Measurements from ENCODE around the gene ZNF441.

DNA sequence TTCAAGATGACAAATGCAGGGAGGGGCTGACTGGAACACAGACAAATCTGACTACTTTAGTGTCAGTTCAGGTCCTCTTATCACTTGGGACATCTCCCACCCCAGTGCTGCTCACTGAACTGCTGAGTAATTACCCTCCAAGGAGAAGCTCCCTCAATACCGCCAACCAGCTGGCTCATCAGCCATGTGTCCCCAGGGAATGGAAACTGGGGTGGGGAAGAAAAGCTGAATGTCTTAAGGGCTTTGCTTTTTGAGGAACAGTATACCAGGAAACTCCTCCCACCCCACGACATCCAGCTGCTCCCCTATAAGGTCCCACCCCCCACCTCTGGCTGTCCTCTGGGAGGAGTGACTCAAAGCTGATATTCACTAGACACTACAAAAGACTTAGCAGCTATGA, 30.1 kb upstream of the ZNF441 start:
- TF ChIP-seq, protein P1, sequence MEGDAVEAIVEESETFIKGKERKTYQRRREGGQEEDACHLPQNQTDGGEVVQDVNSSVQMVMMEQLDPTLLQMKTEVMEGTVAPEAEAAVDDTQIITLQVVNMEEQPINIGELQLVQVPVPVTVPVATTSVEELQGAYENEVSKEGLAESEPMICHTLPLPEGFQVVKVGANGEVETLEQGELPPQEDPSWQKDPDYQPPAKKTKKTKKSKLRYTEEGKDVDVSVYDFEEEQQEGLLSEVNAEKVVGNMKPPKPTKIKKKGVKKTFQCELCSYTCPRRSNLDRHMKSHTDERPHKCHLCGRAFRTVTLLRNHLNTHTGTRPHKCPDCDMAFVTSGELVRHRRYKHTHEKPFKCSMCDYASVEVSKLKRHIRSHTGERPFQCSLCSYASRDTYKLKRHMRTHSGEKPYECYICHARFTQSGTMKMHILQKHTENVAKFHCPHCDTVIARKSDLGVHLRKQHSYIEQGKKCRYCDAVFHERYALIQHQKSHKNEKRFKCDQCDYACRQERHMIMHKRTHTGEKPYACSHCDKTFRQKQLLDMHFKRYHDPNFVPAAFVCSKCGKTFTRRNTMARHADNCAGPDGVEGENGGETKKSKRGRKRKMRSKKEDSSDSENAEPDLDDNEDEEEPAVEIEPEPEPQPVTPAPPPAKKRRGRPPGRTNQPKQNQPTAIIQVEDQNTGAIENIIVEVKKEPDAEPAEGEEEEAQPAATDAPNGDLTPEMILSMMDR (conservative IDR thresholded peaks at IDR 0.05 in 1 of 2, IDR thresholded peaks at IDR 0.05 in 1 of 2; ENCODE audit: extremely low read depth in 1 of 2, insufficient read depth in 1 of 2, low read depth in 1 of 2, low read length in 2 of 2) = no peak
- TF ChIP-seq EZH2 (IDR thresholded peaks at IDR 0.05; ENCODE audit: borderline replicate concordance, low read length) = no peak
